ENCODE results near the gene FCER1A.

Gene FCER1A

GRCh38 chr1:159307346-159308020, 5.3 kb downstream of the FCER1A start:
- no peak overlapping the region for H3K4me3 ChIP-seq (ENCODE audit: low read depth, low read length)
- DNase-seq (ENCODE audit: low read depth, low spot score), result no peak
- in situ Hi-C loops (cut with HindIII; ENCODE audit: low sequenced_read_pairs), result no loop called here
- TF ChIP-seq CTCF (IDR thresholded peaks at IDR 0.05; ENCODE audit: low read depth, low read length), result no peak

- no peak overlapping the region for H3K4me3 ChIP-seq (ENCODE audit: low read depth, low read length)
- in situ Hi-C loops (cut with HindIII; ENCODE audit: low sequenced_read_pairs), result no loop called here
- DNase-seq (ENCODE audit: low read depth, low spot score), result no peak
- TF ChIP-seq CTCF (IDR thresholded peaks at IDR 0.05; ENCODE audit: low read depth, low read length), result no peak
Measured at GRCh38 chr1:159311679-159312078, 9.5 kb downstream of the FCER1A start.

- in situ Hi-C loops (cut with HindIII; ENCODE audit: low sequenced_read_pairs), result no loop called here
- TF ChIP-seq CTCF (IDR thresholded peaks at IDR 0.05; ENCODE audit: low read depth, low read length), result no peak
- no peak overlapping the region for H3K4me3 ChIP-seq (ENCODE audit: low read depth, low read length)
- no peak for DNase-seq (ENCODE audit: low read depth, low spot score)
Measured at GRCh38 chr1:159315381-159315780, 13.2 kb downstream of the FCER1A start.

- DNase-seq (ENCODE audit: low read depth, low spot score), result no peak
- no peak overlapping the region for H3K4me3 ChIP-seq (ENCODE audit: low read depth, low read length)
- no peak for TF ChIP-seq CTCF (IDR thresholded peaks at IDR 0.05; ENCODE audit: low read depth, low read length)
- in situ Hi-C loops (cut with HindIII; ENCODE audit: low sequenced_read_pairs), result no loop called here
Measured at GRCh38 chr1:159318784-159319551, 16.8 kb downstream of the FCER1A start.

GRCh38 chr1:159334797-159335196, 32.7 kb downstream of the FCER1A start:
- no peak for DNase-seq (ENCODE audit: low read depth, low spot score)
- no peak overlapping the region for H3K4me3 ChIP-seq (ENCODE audit: low read depth, low read length)
- in situ Hi-C loops (cut with HindIII; ENCODE audit: low sequenced_read_pairs), result no loop called here
- no peak for TF ChIP-seq CTCF (IDR thresholded peaks at IDR 0.05; ENCODE audit: low read depth, low read length)

- no peak for TF ChIP-seq CTCF (IDR thresholded peaks at IDR 0.05; ENCODE audit: low read depth, low read length)
- H3K4me3 ChIP-seq (ENCODE audit: low read depth, low read length), result no peak overlapping the region
- in situ Hi-C loops (cut with HindIII; ENCODE audit: low sequenced_read_pairs), result no loop called here
- no peak for DNase-seq (ENCODE audit: low read depth, low spot score)
Measured at GRCh38 chr1:159338018-159338417, 35.9 kb downstream of the FCER1A start.

Measured in astrocyte of the spinal cord (primary cell).